Keratinocyte (primary cell): ENCODE data around the gene PCSK2. TPM values are rescaled to one million over a fixed set of nuclear protein-coding genes. Genes with fewer than 3 reads are reported as not detected.

Experiments used
- DNase-seq: peaks from one replicate; pipeline ENCODE4 v3.0.0-alpha.2; 2011; ENCODE audit warnings: low read depth, missing footprints, low spot score
- FAIRE-seq: peaks from 2 replicates; lab custom pipeline; 2011; peaks lifted over from hg19 to GRCh38; lab: Jason Lieb, UNC
- H2AFZ ChIP-seq: 2 replicates; pipeline ENCODE4 v1.6.0; 2012; ENCODE audit warnings: low read length, control low read depth, inconsistent platforms; ENCODE audit not compliant: control insufficient read depth
- H3K27ac ChIP-seq: 2 replicates; pipeline ENCODE4 v1.5.1; 2011; ENCODE audit warnings: low read length; ENCODE audit not compliant: control insufficient read depth, insufficient read depth
- H3K27me3 ChIP-seq: 3 replicates; pipeline ENCODE4 v1.6.0; 2011; ENCODE audit warnings: low read length; ENCODE audit not compliant: control insufficient read depth, insufficient read depth; ENCODE audit errors: extremely low read depth
- H3K36me3 ChIP-seq, 2 experiments: 2 replicates in 1 of 2; 3 replicates in 1 of 2; pipeline ENCODE4 v1.5.1; 2011; ENCODE audit warnings: low read length in 2 of 2, mild to moderate bottlenecking in 1 of 2; ENCODE audit not compliant: control insufficient read depth in 2 of 2, insufficient read depth in 2 of 2; ENCODE audit errors: extremely low read depth in 1 of 2
- H3K4me1 ChIP-seq: 3 replicates; pipeline ENCODE4 v1.5.1; 2011; ENCODE audit warnings: low read length; ENCODE audit not compliant: control insufficient read depth, insufficient read depth; ENCODE audit errors: extremely low read depth
- H3K4me2 ChIP-seq: 3 replicates; pipeline ENCODE4 v1.6.0; 2011; ENCODE audit warnings: low read depth, low read length; ENCODE audit not compliant: control insufficient read depth, insufficient read depth; ENCODE audit errors: extremely low read depth
- H3K4me3 ChIP-seq, 3 experiments: fragments of 200-600 bp in 1 of 3; sonication (generic) in 1 of 3; 2 replicates in 2 of 3; 3 replicates in 1 of 3; pipeline ENCODE4 v1.5.1; 2011 to 2016; ENCODE audit warnings: low read length in 3 of 3, mild to moderate bottlenecking in 3 of 3, control low read depth in 2 of 3, inconsistent platforms in 1 of 3, low read depth in 1 of 3, mixed read lengths in 1 of 3, mixed run types in 1 of 3, moderate library complexity in 1 of 3; ENCODE audit not compliant: control insufficient read depth in 2 of 3, insufficient read depth in 2 of 3; ENCODE audit errors: extremely low read depth in 1 of 3
- H3K79me2 ChIP-seq: 2 replicates; pipeline ENCODE4 v1.6.0; 2012; ENCODE audit warnings: low read length; ENCODE audit not compliant: control insufficient read depth, insufficient read depth
- H3K9ac ChIP-seq: 3 replicates; pipeline ENCODE4 v1.6.0; 2011; ENCODE audit warnings: low read length; ENCODE audit not compliant: control insufficient read depth, insufficient read depth; ENCODE audit errors: extremely low read depth
- H3K9me1 ChIP-seq: 3 replicates; pipeline ENCODE4 v1.6.0; 2011; ENCODE audit warnings: low read length; ENCODE audit not compliant: control insufficient read depth, insufficient read depth; ENCODE audit errors: extremely low read depth
- H3K9me3 ChIP-seq: 2 replicates; pipeline ENCODE4 v1.5.1; 2012; ENCODE audit warnings: low read depth, low read length; ENCODE audit not compliant: control insufficient read depth
- H4K20me1 ChIP-seq: 3 replicates; pipeline ENCODE4 v1.6.0; 2011; ENCODE audit warnings: low read length; ENCODE audit not compliant: control insufficient read depth, insufficient read depth; ENCODE audit errors: extremely low read depth
- EZH2 ChIP-seq: IDR thresholded peaks from one replicate; pipeline ENCODE4 v1.6.1; 2012; ENCODE audit warnings: inconsistent platforms, mild to moderate bottlenecking, low read length, moderate library complexity
- dilution Hi-C: fragments of 300-500 bp; cut with MboI; formaldehyde crosslinking; loops from one replicate; pipeline ENCODE4 v1.7.0; 2020; ENCODE audit warnings: low sequenced_read_pairs; ENCODE audit not compliant: extremely low pct_ligation_motif_present
- polyA plus RNA-seq, 5 experiments: library from polyadenylated mRNA; depleted of rRNA in 3 of 5; stranded (reverse) in 3 of 5; stranded (forward) in 1 of 5; unstranded in 1 of 5; fragments of >200 nt; gene quantifications; 1 replicate in 1 of 5; 2 replicates in 3 of 5; 3 replicates in 1 of 5; pipeline versions ENCODE4 v1.2.1 to v1.2.3, GENCODE V29; 2011 to 2012; ENCODE audit warnings: missing spikeins in 2 of 5, low read depth in 1 of 5, low replicate concordance in 1 of 5
- TF ChIP-seq, protein P1 (sequence below), 3 experiments: IDR thresholded peaks in 1 of 3; conservative IDR thresholded peaks in 1 of 3; optimal IDR thresholded peaks in 1 of 3; 2 replicates in 2 of 3; 3 replicates in 1 of 3; pipeline versions ENCODE3 to v1.5.1; 2011; ENCODE audit warnings: low read length in 3 of 3, mild to moderate bottlenecking in 3 of 3, moderate library complexity in 2 of 3, control low read depth in 1 of 3, inconsistent platforms in 1 of 3; ENCODE audit not compliant: insufficient read depth in 2 of 3; ENCODE audit errors: extremely low read depth in 1 of 3

Gene PCSK2
- polyA plus RNA-seq, 1 donor (not counting 4 experiments of a cell fraction or from before 2014, with no cell fraction given): not detected

DNA sequence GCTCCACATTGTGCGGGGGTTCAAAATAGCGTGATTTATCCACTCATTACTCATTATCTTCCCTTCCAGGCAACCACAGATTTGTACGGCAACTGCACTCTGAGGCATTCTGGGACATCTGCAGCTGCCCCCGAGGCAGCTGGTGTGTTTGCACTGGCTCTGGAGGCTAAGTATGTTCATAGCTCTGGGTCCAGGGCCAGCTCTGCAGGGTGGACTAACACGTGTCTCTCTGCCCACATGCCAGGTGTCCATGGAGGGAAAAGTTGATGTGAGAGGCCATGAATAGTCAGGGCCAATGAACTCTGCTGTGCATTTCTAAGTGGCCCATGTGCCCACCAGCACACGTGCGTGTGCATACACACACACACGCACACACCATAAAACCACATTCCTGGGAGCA is 229.4 kb downstream of the PCSK2 start:
- Histone ChIP-seq H3K4me2 (no peak overlapping the region), H4K20me1 (no peaks in the 10 kb centered on the region), H3K4me3 (no peak overlapping the region), H3K36me3 (no peaks in the 10 kb centered on the region), H3K9ac (no peak overlapping the region), H2AFZ (no peak overlapping the region), H3K79me2 (no peaks in the 10 kb centered on the region), H3K27ac (no peak overlapping the region), H3K9me3 (no peaks in the 10 kb centered on the region), H3K4me1 (no peaks in the 10 kb centered on the region), H3K9me1 (no peaks in the 10 kb centered on the region), H3K27me3 (peaks cover 5% of the 10 kb centered on the region)
- DNase-seq (no peak), FAIRE-seq (no peak)
- dilution Hi-C loops: no loop called here
- TF ChIP-seq, protein P1, sequence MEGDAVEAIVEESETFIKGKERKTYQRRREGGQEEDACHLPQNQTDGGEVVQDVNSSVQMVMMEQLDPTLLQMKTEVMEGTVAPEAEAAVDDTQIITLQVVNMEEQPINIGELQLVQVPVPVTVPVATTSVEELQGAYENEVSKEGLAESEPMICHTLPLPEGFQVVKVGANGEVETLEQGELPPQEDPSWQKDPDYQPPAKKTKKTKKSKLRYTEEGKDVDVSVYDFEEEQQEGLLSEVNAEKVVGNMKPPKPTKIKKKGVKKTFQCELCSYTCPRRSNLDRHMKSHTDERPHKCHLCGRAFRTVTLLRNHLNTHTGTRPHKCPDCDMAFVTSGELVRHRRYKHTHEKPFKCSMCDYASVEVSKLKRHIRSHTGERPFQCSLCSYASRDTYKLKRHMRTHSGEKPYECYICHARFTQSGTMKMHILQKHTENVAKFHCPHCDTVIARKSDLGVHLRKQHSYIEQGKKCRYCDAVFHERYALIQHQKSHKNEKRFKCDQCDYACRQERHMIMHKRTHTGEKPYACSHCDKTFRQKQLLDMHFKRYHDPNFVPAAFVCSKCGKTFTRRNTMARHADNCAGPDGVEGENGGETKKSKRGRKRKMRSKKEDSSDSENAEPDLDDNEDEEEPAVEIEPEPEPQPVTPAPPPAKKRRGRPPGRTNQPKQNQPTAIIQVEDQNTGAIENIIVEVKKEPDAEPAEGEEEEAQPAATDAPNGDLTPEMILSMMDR (optimal IDR thresholded peaks at IDR 0.05 in 1 of 3, IDR thresholded peaks at IDR 0.05 in 1 of 3, conservative IDR thresholded peaks at IDR 0.05 in 1 of 3; ENCODE audit: extremely low read depth in 1 of 3, insufficient read depth in 2 of 3, low read length in 3 of 3): no peak
- no peak for TF ChIP-seq EZH2

DNA sequence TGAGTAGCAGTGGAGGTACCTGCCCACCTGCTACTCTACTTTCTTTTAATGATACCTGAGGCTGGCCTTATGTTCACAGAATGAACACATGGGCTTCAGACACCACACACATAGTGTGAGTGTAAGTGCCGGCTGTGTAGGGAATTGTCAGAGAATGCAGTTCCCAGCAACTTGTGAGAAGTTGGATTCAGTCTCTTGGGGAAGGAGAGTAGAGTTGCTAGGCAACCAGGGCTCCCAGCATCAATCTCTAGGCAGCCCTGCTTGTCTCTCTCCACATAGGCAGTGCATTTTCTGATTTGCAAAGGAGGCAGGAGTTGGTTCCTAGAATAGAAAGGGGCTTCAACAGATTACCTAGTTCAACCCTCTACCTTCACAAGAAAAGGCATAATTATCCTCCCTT is 230.2 kb downstream of the PCSK2 start:
- H3K4me1 ChIP-seq: no peaks in the 10 kb centered on the region
- no peaks in the 10 kb centered on the region for H3K36me3 ChIP-seq
- TF ChIP-seq EZH2: no peak
- TF ChIP-seq, protein P1 (optimal IDR thresholded peaks at IDR 0.05 in 1 of 3, IDR thresholded peaks at IDR 0.05 in 1 of 3, conservative IDR thresholded peaks at IDR 0.05 in 1 of 3; ENCODE audit: extremely low read depth in 1 of 3, insufficient read depth in 2 of 3, low read length in 3 of 3): no peak
- FAIRE-seq (no peak), DNase-seq (no peak)
- H3K4me2 ChIP-seq: no peak overlapping the region
- H3K27me3 ChIP-seq: peaks cover 5% of the 10 kb centered on the region
- H2AFZ ChIP-seq: no peak overlapping the region
- dilution Hi-C loops: no loop called here
- no peak overlapping the region for H3K4me3 ChIP-seq
- H3K9me3 ChIP-seq: no peaks in the 10 kb centered on the region
- H3K27ac ChIP-seq: no peak overlapping the region
- H3K9ac ChIP-seq: no peak overlapping the region
- no peaks in the 10 kb centered on the region for H4K20me1 ChIP-seq
- H3K79me2 ChIP-seq: no peaks in the 10 kb centered on the region
- H3K9me1 ChIP-seq: no peaks in the 10 kb centered on the region
